ENCODE data around the gene IGSF11. TPM values are rescaled to one million over a fixed set of nuclear protein-coding genes. Genes with fewer than 3 reads are reported as not detected.

The IGSF11 gene
- total RNA-seq, 1 donor from 2014 or later = 8.2 TPM

GRCh38 chr3:118968640-118969039 lies 66.0 kb downstream of the IGSF11 start:
- DNase-seq = no peak
- Mint-ChIP-seq H3K36me3 (ENCODE audit: unreplicated experiment) (no peaks in the 10 kb centered on the region), H3K27me3 (ENCODE audit: unreplicated experiment) (peaks cover 1% of the 10 kb centered on the region), H3K27ac (ENCODE audit: unreplicated experiment) (no peak overlapping the region), H3K9me3 (ENCODE audit: unreplicated experiment) (no peaks in the 10 kb centered on the region), H3K4me3 (ENCODE audit: unreplicated experiment) (no peak overlapping the region), H3K4me1 (ENCODE audit: low read depth, unreplicated experiment) (peaks cover 39% of the 10 kb centered on the region)
- TF ChIP-seq CTCF (IDR thresholded peaks at IDR 0.05; ENCODE audit: partially characterized antibody, unreplicated experiment) = no peak

GRCh38 chr3:118968111-118968510 lies 66.5 kb downstream of the IGSF11 start:
- Mint-ChIP-seq H3K9me3 (ENCODE audit: unreplicated experiment) (no peaks in the 10 kb centered on the region), H3K36me3 (ENCODE audit: unreplicated experiment) (no peaks in the 10 kb centered on the region), H3K4me1 (ENCODE audit: low read depth, unreplicated experiment) (peaks cover 38% of the 10 kb centered on the region), H3K27me3 (ENCODE audit: unreplicated experiment) (peaks cover 1% of the 10 kb centered on the region), H3K4me3 (ENCODE audit: unreplicated experiment) (no peak overlapping the region), H3K27ac (ENCODE audit: unreplicated experiment) (no peak overlapping the region)
- no peak for DNase-seq
- TF ChIP-seq CTCF (IDR thresholded peaks at IDR 0.05; ENCODE audit: partially characterized antibody, unreplicated experiment) = no peak

- DNase-seq = no peak
- no peak for TF ChIP-seq CTCF (IDR thresholded peaks at IDR 0.05; ENCODE audit: partially characterized antibody, unreplicated experiment)
- no peaks in the 10 kb centered on the region for H3K36me3 Mint-ChIP-seq (ENCODE audit: unreplicated experiment)
- H3K4me1 Mint-ChIP-seq (ENCODE audit: low read depth, unreplicated experiment) = peaks cover 32% of the 10 kb centered on the region
- H3K9me3 Mint-ChIP-seq (ENCODE audit: unreplicated experiment) = no peaks in the 10 kb centered on the region
- H3K27me3 Mint-ChIP-seq (ENCODE audit: unreplicated experiment) = peaks cover 1% of the 10 kb centered on the region
- H3K27ac Mint-ChIP-seq (ENCODE audit: unreplicated experiment) = no peak overlapping the region
- no peak overlapping the region for H3K4me3 Mint-ChIP-seq (ENCODE audit: unreplicated experiment)
Measured at GRCh38 chr3:118966700-118967099, 67.9 kb downstream of the IGSF11 start.

- H3K27ac Mint-ChIP-seq (ENCODE audit: unreplicated experiment) = no peak overlapping the region
- H3K27me3 Mint-ChIP-seq (ENCODE audit: unreplicated experiment) = peaks cover 1% of the 10 kb centered on the region
- H3K36me3 Mint-ChIP-seq (ENCODE audit: unreplicated experiment) = no peaks in the 10 kb centered on the region
- no peak for TF ChIP-seq CTCF (IDR thresholded peaks at IDR 0.05; ENCODE audit: partially characterized antibody, unreplicated experiment)
- H3K4me3 Mint-ChIP-seq (ENCODE audit: unreplicated experiment) = no peak overlapping the region
- H3K9me3 Mint-ChIP-seq (ENCODE audit: unreplicated experiment) = no peaks in the 10 kb centered on the region
- no peak for DNase-seq
- peaks cover 20% of the 10 kb centered on the region for H3K4me1 Mint-ChIP-seq (ENCODE audit: low read depth, unreplicated experiment)
Measured at GRCh38 chr3:118963711-118964110, 70.9 kb downstream of the IGSF11 start.

GRCh38 chr3:118960876-118961450 lies 73.7 kb downstream of the IGSF11 start:
- Mint-ChIP-seq H3K9me3 (ENCODE audit: unreplicated experiment) (no peaks in the 10 kb centered on the region), H3K27ac (ENCODE audit: unreplicated experiment) (no peak overlapping the region), H3K36me3 (ENCODE audit: unreplicated experiment) (peaks cover 8% of the 10 kb centered on the region), H3K4me1 (ENCODE audit: low read depth, unreplicated experiment) (peaks cover 6% of the 10 kb centered on the region), H3K27me3 (ENCODE audit: unreplicated experiment) (peaks cover 1% of the 10 kb centered on the region), H3K4me3 (ENCODE audit: unreplicated experiment) (no peak overlapping the region)
- TF ChIP-seq CTCF (IDR thresholded peaks at IDR 0.05; ENCODE audit: partially characterized antibody, unreplicated experiment) = no peak
- DNase-seq = no peak
